H9 (cell line): ENCODE results near the gene SLC13A1. TPM values are rescaled to one million over a fixed set of nuclear protein-coding genes. Genes with fewer than 3 reads are reported as not detected.

Source experiments
- DNase-seq: peaks from one replicate; pipeline ENCODE4 v3.0.0-alpha.2; 2017
- H2AFZ ChIP-seq: one replicate; pipeline ENCODE4 v1.6.1; 2013; ENCODE audit warnings: mild to moderate bottlenecking, low read length, control low read depth, moderate library complexity
- H2AK5ac ChIP-seq: 2 replicates; pipeline ENCODE4 v1.6.1; 2013; ENCODE audit warnings: low read length, control low read depth, mixed read lengths; ENCODE audit not compliant: insufficient read length
- H2BK120ac ChIP-seq: one replicate; pipeline ENCODE4 v1.6.1; 2013; ENCODE audit warnings: low read depth, mild to moderate bottlenecking, low read length, control low read depth, inconsistent platforms; ENCODE audit not compliant: poor library complexity, severe bottlenecking
- H2BK12ac ChIP-seq: 2 replicates; pipeline ENCODE4 v1.6.1; 2013; ENCODE audit warnings: low read length, control low read depth, mixed read lengths, low read depth; ENCODE audit not compliant: insufficient read length
- H2BK15ac ChIP-seq: 2 replicates; pipeline ENCODE4 v1.6.1; 2013; ENCODE audit warnings: low read depth, low read length, control low read depth
- H2BK20ac ChIP-seq: one replicate; pipeline ENCODE4 v1.6.1; 2013; ENCODE audit warnings: low read depth, mild to moderate bottlenecking, low read length, control low read depth, inconsistent platforms; ENCODE audit not compliant: poor library complexity, severe bottlenecking
- H2BK5ac ChIP-seq: 2 replicates; pipeline ENCODE4 v1.6.1; 2013; ENCODE audit warnings: low read length, control low read depth, mixed read lengths; ENCODE audit not compliant: insufficient read length
- H3K14ac ChIP-seq: 2 replicates; pipeline ENCODE4 v1.6.1; 2013; ENCODE audit warnings: low read length, control low read depth; ENCODE audit not compliant: insufficient read depth
- H3K18ac ChIP-seq: 2 replicates; pipeline ENCODE4 v1.6.1; 2013; ENCODE audit warnings: low read depth, mild to moderate bottlenecking, mixed read lengths, low read length, control low read depth; ENCODE audit not compliant: insufficient read length
- H3K23ac ChIP-seq: 2 replicates; pipeline ENCODE4 v1.6.1; 2013; ENCODE audit warnings: low read length, control low read depth, mixed read lengths, low read depth; ENCODE audit not compliant: insufficient read length
- H3K23me2 ChIP-seq: 2 replicates; pipeline ENCODE4 v1.6.1; 2013; ENCODE audit warnings: low read depth, mild to moderate bottlenecking, mixed read lengths, low read length, control low read depth; ENCODE audit not compliant: insufficient read length, poor library complexity, severe bottlenecking
- H3K27ac ChIP-seq: 2 replicates; pipeline ENCODE4 v1.5.1; 2013; ENCODE audit warnings: low read length, control low read depth, mixed read lengths, low read depth; ENCODE audit not compliant: insufficient read length
- H3K27me3 ChIP-seq: 2 replicates; pipeline ENCODE4 v1.6.1; 2013; ENCODE audit warnings: low read length, control low read depth, inconsistent platforms; ENCODE audit not compliant: insufficient read depth
- H3K4ac ChIP-seq: 2 replicates; pipeline ENCODE4 v1.6.1; 2013; ENCODE audit warnings: low read depth, mild to moderate bottlenecking, control low read depth, inconsistent platforms, low read length, moderate library complexity
- H3K4me1 ChIP-seq: 2 replicates; pipeline ENCODE4 v1.6.1; 2013; ENCODE audit warnings: low read length, control low read depth, inconsistent platforms; ENCODE audit not compliant: insufficient read depth
- H3K4me2 ChIP-seq: 2 replicates; pipeline ENCODE4 v1.6.1; 2013; ENCODE audit warnings: low read length, control low read depth, mixed read lengths; ENCODE audit not compliant: insufficient read length, insufficient read depth
- H3K56ac ChIP-seq: 2 replicates; pipeline ENCODE4 v1.6.1; 2013; ENCODE audit warnings: low read depth, mild to moderate bottlenecking, mixed read lengths, low read length, control low read depth; ENCODE audit not compliant: insufficient read length
- H3K79me1 ChIP-seq: 2 replicates; pipeline ENCODE4 v1.6.1; 2013; ENCODE audit warnings: low read depth, mild to moderate bottlenecking, moderate library complexity, low read length, control low read depth, inconsistent platforms; ENCODE audit not compliant: insufficient read depth, poor library complexity, severe bottlenecking
- H3K79me2 ChIP-seq: 2 replicates; pipeline ENCODE4 v1.6.1; 2013; ENCODE audit warnings: low read length, control low read depth, inconsistent platforms; ENCODE audit not compliant: insufficient read depth
- H3K9ac ChIP-seq: 2 replicates; pipeline ENCODE4 v1.6.1; 2013; ENCODE audit warnings: low read length, control low read depth, mixed read lengths; ENCODE audit not compliant: insufficient read length; ENCODE audit errors: extremely low read depth
- H3K9me3 ChIP-seq: one replicate; pipeline ENCODE4 v1.6.1; 2013; ENCODE audit warnings: low read depth, low read length, inconsistent platforms; ENCODE audit not compliant: control insufficient read depth
- H3T11ph ChIP-seq: one replicate; pipeline ENCODE4 v1.6.1; 2013; ENCODE audit warnings: mild to moderate bottlenecking, low read length, control low read depth, inconsistent platforms
- H4K20me1 ChIP-seq: one replicate; pipeline ENCODE4 v1.6.1; 2013; ENCODE audit not compliant: control insufficient read depth, insufficient read length, insufficient read depth
- H4K5ac ChIP-seq: 2 replicates; pipeline ENCODE4 v1.6.1; 2013; ENCODE audit warnings: low read depth, mild to moderate bottlenecking, mixed read lengths, low read length, control low read depth; ENCODE audit not compliant: insufficient read length
- H4K8ac ChIP-seq: replicated peaks from 2 replicates; pipeline ENCODE4 v1.6.1; 2013; ENCODE audit warnings: low read length, control low read depth, mixed read lengths, low read depth; ENCODE audit not compliant: insufficient read length
- H4K91ac ChIP-seq: 2 replicates; pipeline ENCODE4 v1.6.1; 2013; ENCODE audit warnings: low read depth, mild to moderate bottlenecking, moderate library complexity, mixed read lengths, low read length, control low read depth; ENCODE audit not compliant: insufficient read length
- H3K27ac Mint-ChIP-seq, 3 experiments: 2 replicates in 2 of 3; 3 replicates in 1 of 3; pipeline ENCODE4 v1.8.0; 2020 to 2021; ENCODE audit warnings: mixed read lengths in 3 of 3, mild to moderate bottlenecking in 1 of 3, moderate library complexity in 1 of 3
- H3K27me3 Mint-ChIP-seq: 2 replicates; pipeline ENCODE4 v1.8.0; 2021; ENCODE audit warnings: low read depth, mild to moderate bottlenecking, moderate library complexity, mixed read lengths
- H3K36me3 Mint-ChIP-seq, 3 experiments: 2 replicates in 2 of 3; 3 replicates in 1 of 3; pipeline ENCODE4 v1.8.0; 2020 to 2021; ENCODE audit warnings: low read depth in 3 of 3, mixed read lengths in 3 of 3; ENCODE audit not compliant: insufficient read depth in 1 of 3
- H3K4me1 Mint-ChIP-seq, 2 experiments: 2 replicates each; pipeline ENCODE4 v1.8.0; 2020; ENCODE audit warnings: mixed read lengths in 2 of 2
- H3K4me3 Mint-ChIP-seq, 2 experiments: 2 replicates in 1 of 2; 3 replicates in 1 of 2; pipeline ENCODE4 v1.8.0; 2020 to 2021; ENCODE audit warnings: mild to moderate bottlenecking in 2 of 2, mixed read lengths in 2 of 2, moderate library complexity in 1 of 2
- H3K9me3 Mint-ChIP-seq, 2 experiments: 2 replicates in 1 of 2; 3 replicates in 1 of 2; pipeline ENCODE4 v1.8.0; 2020; ENCODE audit warnings: mild to moderate bottlenecking in 2 of 2, mixed read lengths in 2 of 2, moderate library complexity in 1 of 2
- CTCF ChIP-seq: fragments of 200-600 bp; sonication (generic); conservative IDR thresholded peaks from 3 replicates; pipeline ENCODE4 v1.8.0; 2021; ENCODE audit warnings: antibody characterized with exemption, mild to moderate bottlenecking
- WGBS: extraction: QIAGEN DNeasy Blood & Tissue Kit; methylation state at CpG from one replicate; pipeline ENCODE4 v1.1.7; 2013; ENCODE audit warnings: missing lambda C conversion rate, low lambda C conversion rate, mixed read lengths; ENCODE audit not compliant: insufficient read length; ENCODE audit errors: extremely low coverage; 5-methylcytosine and 5-hydroxymethylcytosine counted together
- total RNA-seq: library from RNA; stranded (reverse); gene quantifications from 2 replicates; pipeline ENCODE4 v1.2.1, GENCODE V29; 2021

Gene SLC13A1
- total RNA-seq, 1 experiment from 2014 or later = not detected

DNA sequence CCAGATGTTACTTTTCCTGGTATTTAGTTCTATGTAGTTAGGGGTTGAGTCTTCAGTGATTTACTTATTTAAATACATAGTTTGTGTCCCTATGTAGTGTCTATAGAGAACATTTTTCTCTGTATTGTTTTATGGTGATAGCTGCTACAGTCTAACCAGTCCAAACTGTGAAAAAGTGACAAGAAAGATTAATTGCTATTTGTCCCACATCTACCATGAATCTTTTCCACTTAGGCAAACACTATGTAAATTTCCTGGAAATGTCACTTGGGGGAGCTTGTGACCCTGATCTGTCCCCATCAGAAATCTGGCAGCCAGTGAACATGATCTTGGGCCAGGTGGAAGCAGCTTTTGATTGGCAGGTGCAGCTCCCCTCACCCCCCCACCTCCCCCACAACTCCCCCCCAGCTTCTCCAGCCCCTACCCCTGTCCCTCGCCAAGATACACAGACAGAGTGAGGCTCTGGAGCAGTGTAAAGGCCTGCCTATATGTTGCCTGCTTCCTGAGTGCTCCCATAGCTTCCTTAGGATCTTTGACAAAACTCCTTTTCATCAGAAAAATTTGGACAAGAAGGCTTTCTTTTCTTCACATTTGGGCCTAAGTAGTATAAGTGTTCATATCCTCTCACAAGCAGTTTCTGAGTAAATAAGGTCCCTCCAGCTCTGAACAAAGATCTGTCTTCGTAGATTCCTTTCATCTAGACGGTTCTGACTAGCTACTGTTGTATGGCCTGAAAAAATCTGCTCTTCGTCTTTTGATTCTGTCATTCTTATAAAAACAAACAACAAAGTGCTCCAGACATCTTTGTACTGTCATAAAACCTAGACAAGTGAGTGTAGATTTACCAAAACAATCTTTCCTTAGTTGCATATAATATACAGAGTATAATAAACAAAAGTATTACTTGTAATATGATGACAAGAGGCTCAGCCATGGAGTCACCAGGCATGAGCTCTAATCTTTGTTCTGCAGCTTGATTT, 31.5 kb upstream of the SLC13A1 start:
- Histone ChIP-seq H4K5ac (no peak overlapping the region), H2BK5ac (no peak overlapping the region), H2AFZ (no peak overlapping the region), H3K9me3 (no peaks in the 10 kb centered on the region), H2AK5ac (no peak overlapping the region), H3K4ac (no peak overlapping the region), H4K20me1 (no peaks in the 10 kb centered on the region), H3K23me2 (no peaks in the 10 kb centered on the region), H3K79me1 (no peaks in the 10 kb centered on the region), H3K27ac (no peak overlapping the region), H3K23ac (no peak overlapping the region), H4K8ac (no peak overlapping the region), H2BK12ac (no peak overlapping the region), H3K4me1 (no peaks in the 10 kb centered on the region), H3K9ac (no peak overlapping the region), H3K27me3 (no peaks in the 10 kb centered on the region), H3K14ac (no peak overlapping the region), H3T11ph (no peak overlapping the region), H4K91ac (no peak overlapping the region), H2BK20ac (no peak overlapping the region), H3K79me2 (no peaks in the 10 kb centered on the region), H3K56ac (no peak overlapping the region), H3K18ac (no peak overlapping the region), H3K4me2 (no peak overlapping the region), H2BK15ac (no peak overlapping the region), H2BK120ac (no peak overlapping the region)
- Mint-ChIP-seq H3K27me3 (no peaks in the 10 kb centered on the region), H3K4me1 (peaks cover 23 to 25% of the 10 kb centered on the region in 2 experiments), H3K4me3 (no peak overlapping the region), H3K9me3 (peaks cover 0 to 8% of the 10 kb centered on the region in 2 experiments; a peak in 2 of 5 replicates), H3K27ac (no peak overlapping the region), H3K36me3 (peaks cover 3 to 4% (median 3%) of the 10 kb centered on the region in 3 experiments; a peak in 5 of 7 replicates)
- WGBS = no CpG with 5 or more reads among the region's 4 CpGs
- TF ChIP-seq CTCF = no peak
- DNase-seq = no peak
